CD4-positive, alpha-beta T cell treated with Interleukin-10 for 1 hour (primary cell): ENCODE results near the gene SPIN1.
A peak's percentile ranks its signal among the peaks of the same experiment; 100 is the strongest.
"Not testable (repeated sequence)": the region's sequence is repeated elsewhere in the genome, so short reads cannot be mapped to it uniquely, and the experiment has no call there.

Experiments
- DNase-seq: peaks from one replicate; pipeline ENCODE4 v3.0.0-alpha.2; 2020

The SPIN1 gene

GRCh38 chr9:88388203-88388885, at the start of gene SPIN1:
Gene SPIN1, plus strand, starts transcription at chr9:88388444. Its CDS starts 38,096 bp downstream, at chr9:88426540.
- peak; percentile 87 for DNase-seq

GRCh38 chr9:88339317-88339716, 48.9 kb upstream of the SPIN1 start:
- DNase-seq = no peak

DNA sequence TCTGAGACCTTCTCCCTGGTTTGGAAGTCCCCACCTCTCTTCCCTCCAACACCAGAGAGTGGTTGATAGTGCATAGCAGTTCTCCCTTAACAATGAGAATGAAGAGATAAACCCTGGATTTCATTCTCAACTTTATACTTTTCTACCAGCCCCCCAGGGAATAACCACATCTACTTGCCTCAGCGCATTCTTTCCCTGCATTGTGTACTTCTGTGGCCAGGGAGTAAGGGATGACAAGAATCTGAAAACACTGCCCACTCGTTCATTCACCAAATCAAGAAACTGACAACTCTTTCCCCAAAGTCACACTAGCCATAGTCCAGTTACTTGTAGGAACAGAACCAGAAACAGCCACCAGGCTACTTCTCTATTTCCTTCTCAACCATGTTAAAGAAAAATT, 46.0 kb upstream of the SPIN1 start:
- no peak for DNase-seq

DNA sequence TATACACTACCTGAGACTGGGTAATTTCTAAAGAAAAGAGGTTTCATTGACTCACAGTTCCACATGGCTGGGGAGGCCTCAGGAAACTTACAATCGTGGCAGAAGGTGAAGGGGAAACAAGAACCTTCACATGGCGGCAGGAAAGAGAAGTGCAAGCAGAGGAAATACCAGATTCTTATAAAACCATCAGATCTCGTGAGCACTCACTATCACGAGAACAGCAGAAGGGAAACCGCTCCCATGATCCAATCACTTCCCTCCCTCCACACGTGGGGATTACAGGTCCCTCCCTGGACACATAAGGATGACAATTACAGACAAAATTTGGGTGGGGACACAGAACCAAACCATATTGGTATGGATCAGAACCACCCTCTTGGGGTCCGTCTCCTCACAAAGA, 44.2 kb upstream of the SPIN1 start:
- DNase-seq = no peak

DNA sequence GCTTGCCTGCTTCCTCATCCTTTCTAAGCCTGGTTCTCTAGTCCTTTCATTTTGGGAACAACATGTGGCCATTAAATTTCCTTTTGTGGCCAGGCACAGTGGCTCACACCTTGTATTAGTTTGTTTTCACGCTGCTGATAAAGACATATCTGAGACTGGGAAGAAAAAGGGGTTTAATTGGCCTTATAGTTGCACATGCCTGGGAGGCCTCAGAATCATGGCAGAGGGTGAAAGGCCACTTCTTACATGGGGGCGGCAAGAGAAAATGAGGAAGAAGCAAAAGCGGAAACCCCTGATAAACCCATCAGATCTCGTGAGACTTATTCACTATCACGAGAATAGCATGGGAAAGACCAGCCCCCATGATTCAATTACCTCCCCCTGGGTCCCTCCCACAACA, 37.9 kb upstream of the SPIN1 start:
- DNase-seq = not testable (repeated sequence)

DNA sequence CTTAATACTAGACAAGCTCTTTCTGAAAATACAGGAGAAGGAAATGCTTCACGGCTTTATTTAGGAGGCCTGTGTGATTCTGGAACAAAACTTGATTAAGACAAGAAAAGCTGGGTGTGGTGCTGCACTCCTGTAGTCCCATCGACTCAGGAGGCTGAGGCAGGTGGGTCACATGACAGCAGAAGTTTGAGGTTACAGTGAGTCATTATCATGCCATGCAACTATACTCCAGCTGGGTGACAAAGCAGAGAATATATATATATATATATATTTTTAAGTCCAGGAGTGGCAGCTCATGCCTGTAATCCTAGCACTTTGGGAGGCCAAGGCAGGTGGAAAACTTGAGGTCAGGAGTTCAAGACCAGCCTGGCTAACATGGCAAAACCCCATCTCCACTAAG, 33.1 kb upstream of the SPIN1 start:
- DNase-seq = no peak

GRCh38 chr9:88357250-88357649, 31.0 kb upstream of the SPIN1 start:
- DNase-seq = not testable (repeated sequence)

- DNase-seq = no peak
Observed at GRCh38 chr9:88358723-88359122, 29.5 kb upstream of the SPIN1 start.

DNA sequence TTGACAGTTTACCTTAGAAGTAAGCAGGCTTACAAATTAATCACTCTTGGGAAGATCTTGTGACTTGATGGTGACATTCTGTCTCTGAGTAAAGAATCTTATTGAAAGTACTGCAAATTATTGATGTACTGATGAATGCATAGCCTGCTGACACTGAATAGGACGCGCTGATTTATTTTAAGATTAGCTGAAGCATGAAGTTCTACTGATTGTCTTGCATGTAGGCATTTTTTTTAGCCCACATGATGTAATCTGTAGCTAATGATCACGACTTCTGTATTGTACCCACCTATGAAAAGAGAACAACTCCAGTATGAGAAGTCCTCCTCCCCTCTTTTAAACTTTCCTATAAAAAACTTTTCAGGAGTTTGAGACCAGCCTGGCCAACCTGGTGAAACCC, 28.3 kb upstream of the SPIN1 start:
- no peak for DNase-seq

GRCh38 chr9:88362681-88363080, 25.6 kb upstream of the SPIN1 start:
- DNase-seq = no peak

GRCh38 chr9:88363661-88364060, 24.6 kb upstream of the SPIN1 start:
- no peak for DNase-seq

- DNase-seq = no peak
Observed at GRCh38 chr9:88364706-88365105, 23.5 kb upstream of the SPIN1 start.

DNA sequence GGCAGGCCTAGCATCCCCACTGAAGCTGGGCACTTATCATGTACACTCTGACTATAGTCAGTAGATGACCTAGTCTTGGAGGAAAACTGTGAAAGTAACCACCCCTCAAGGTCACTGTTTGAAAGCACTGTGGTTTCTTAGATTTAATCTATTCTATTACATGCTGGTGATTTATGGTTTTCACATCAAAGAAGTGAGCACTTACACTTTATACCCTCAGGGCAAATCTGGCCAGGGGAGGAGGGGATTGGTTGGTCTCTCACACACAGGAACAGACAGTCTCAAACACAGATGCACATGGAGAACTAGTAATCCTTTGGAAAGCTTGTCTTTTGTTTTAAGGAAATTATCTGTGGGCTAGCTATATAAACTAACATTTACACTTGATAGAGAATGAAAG, 17.9 kb upstream of the SPIN1 start:
- no peak for DNase-seq

- no peak for DNase-seq
Observed at GRCh38 chr9:88372103-88372654, 16.1 kb upstream of the SPIN1 start.

- DNase-seq = no peak
Observed at GRCh38 chr9:88373045-88373444, 15.2 kb upstream of the SPIN1 start.

DNA sequence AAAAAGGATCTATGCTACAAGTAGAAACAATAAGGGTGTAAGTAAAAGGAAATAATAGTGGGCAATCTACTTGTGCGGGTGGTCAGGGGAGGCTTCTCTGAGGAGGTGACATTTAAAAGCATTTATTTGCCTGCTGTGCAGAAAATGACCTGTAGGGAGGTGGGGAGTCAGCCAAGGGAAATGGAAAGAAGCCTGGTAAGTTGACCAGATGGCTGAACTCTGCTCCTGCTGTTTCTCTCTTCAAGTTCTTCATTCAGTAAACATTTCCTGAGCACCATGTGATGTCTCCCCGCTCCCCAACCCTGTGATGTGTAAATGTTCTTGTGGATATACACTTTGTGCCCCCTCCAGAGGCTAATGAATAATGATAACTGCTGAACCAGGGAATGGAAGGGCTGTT, 9.9 kb upstream of the SPIN1 start:
- no peak for DNase-seq

GRCh38 chr9:88379352-88379751, 8.9 kb upstream of the SPIN1 start:
- DNase-seq = no peak

- no peak for DNase-seq
Observed at GRCh38 chr9:88380118-88380517, 8.1 kb upstream of the SPIN1 start.

DNA sequence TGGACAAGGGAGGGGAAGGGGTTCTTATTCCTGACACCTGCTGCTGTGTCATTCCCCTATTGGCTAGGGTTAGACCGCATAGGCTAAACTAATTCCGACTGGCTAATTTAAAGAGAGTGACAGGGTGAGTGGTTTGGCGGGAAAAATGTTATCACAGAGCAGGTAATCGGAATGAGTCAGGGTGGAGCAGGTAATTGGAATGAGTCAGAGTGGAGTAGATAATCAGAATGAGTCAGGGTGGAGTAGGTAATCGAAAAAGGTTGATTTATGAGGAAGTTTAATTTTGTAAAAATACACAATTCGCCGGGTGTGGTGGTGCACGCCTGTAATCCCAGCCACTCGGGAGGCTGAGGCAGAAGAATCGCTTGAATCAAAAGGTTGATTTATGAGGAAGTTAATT, 6.9 kb upstream of the SPIN1 start:
- DNase-seq = not testable (repeated sequence)

DNA sequence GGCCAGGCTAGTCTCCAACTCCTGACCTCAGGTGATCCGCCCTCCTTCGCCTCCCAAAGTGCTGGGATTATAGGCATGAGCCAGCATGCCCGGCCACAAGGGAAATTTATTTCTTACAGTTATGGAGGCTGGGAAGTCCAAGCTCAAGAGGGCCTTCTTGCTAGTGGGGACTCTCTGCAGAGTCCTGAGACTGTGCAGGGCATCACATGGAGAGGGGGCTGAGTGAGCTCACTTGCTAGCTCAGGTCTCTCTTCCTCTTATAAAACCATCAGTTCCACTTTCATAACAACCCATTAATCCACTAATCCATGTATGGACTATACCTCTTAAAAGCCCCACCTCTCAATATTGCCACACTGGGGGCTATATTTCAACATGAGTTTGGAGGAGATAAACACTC, 5.1 kb upstream of the SPIN1 start:
- no peak for DNase-seq

GRCh38 chr9:88386137-88386536, 2.1 kb upstream of the SPIN1 start:
- DNase-seq = not testable (repeated sequence)

- peak; percentile 6 for DNase-seq
Observed at GRCh38 chr9:88387036-88387551, 1.1 kb upstream of the SPIN1 start.

DNA sequence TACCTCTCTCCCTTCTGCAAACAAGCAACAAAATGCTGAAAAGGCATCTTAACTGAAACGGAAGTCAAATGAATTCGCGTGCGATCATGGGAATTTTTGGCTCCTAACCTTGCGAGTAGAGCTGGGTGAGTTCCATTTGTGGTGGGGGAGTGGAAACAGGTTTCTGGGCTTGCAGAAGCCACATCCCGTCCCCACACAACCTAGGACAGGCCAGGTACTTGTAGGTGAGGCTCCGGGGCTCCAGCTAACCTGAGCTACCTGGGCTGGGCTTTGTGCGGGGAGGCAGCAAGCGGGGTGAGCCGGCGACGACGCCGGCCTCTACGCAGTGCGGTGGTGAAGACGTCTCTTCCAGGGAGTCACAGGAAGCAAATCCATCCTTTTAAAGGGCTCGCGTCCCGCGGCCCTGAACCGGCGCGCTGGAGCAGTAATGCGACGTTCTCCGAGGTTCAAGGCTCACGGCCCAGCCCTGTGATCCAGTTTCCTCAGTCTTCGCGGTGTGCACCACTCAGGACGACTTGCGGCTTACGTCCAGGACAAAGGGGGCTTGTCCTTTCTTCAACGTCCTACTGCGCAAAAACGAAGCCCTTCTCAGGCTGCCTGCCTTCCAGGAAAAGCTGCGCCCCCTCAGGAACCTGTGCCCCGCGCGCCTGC, 567 bp upstream of the SPIN1 start:
- DNase-seq = peak; percentile 39

- DNase-seq = peak; percentile 34
Observed at GRCh38 chr9:88388886-88389605, 802 bp downstream of the SPIN1 start.
